Activated T-helper 2 cell treated with anti-CD3 and anti-CD28 coated beads, Interferon-gamma antibody, Interleukin-2, Interleukin-4, amounts not matched to agents 10 μg/mL and 5 μg/mL and 100 μg/mL, durations not matched to agents 14 hours and 24 hours and 36 hours (primary cell): ENCODE measurements around the gene KCND3. TPM values are rescaled to one million over a fixed set of nuclear protein-coding genes. Genes with fewer than 3 reads are reported as not detected.

Experiments used
- total RNA-seq: library from RNA; stranded (reverse); gene quantifications from 2 replicates; pipeline ENCODE4 v1.2.3, GENCODE V29; 2022

KCND3 gene
- total RNA-seq, 1 donor from 2014 or later = not detected

Other genes starting within 250 kb of the KCND3 start
- gene DDX20, start 233.8 kb downstream of the KCND3 start, total RNA-seq = 18.6 and 20.0 TPM in 2 replicates